ENCODE measurements around the gene ALOX15. TPM values are rescaled to one million over a fixed set of nuclear protein-coding genes. Genes with fewer than 3 reads are reported as not detected.
"Not testable (repeated sequence)": the region's sequence is repeated elsewhere in the genome, so short reads cannot be mapped to it uniquely, and the experiment has no call there.

ALOX15 gene
- polyA plus RNA-seq, 4 donors, result 0.17 to 1.1 (median 0.38) TPM

DNA sequence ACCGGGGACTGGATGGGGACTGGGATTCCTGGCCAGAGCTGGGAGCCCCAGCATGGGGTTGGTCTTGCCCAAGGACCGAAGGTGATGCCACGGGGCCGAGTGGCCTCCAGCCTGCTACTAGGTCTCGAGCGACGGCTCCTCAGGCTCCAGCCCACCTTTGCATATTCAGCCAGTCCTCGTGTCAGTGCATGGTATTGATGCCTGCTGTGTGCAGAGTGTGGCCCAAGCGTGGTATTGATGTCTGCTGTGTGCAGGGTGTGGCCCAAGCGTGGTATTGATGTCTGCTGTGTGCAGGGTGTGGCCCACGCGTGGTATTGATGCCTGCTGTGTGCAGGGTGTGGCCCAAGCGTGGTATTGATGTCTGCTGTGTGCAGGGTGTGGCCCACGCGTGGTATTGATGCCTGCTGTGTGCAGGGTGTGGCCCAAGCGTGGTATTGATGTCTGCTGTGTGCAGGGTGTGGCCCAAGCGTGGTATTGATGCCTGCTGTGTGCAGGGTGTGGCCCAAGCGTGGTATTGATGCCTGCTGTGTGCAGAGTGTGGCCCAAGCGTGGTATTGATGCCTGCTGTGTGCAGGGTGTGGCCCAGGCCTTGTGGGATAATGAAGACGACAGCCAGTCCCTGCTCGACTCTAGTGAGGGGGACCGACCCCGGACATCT lies 45.7 kb downstream of the ALOX15 start:
- not testable (repeated sequence) for DNase-seq (ENCODE audit: low read depth in 4 of 4, low spot score in 3 of 4)

DNA sequence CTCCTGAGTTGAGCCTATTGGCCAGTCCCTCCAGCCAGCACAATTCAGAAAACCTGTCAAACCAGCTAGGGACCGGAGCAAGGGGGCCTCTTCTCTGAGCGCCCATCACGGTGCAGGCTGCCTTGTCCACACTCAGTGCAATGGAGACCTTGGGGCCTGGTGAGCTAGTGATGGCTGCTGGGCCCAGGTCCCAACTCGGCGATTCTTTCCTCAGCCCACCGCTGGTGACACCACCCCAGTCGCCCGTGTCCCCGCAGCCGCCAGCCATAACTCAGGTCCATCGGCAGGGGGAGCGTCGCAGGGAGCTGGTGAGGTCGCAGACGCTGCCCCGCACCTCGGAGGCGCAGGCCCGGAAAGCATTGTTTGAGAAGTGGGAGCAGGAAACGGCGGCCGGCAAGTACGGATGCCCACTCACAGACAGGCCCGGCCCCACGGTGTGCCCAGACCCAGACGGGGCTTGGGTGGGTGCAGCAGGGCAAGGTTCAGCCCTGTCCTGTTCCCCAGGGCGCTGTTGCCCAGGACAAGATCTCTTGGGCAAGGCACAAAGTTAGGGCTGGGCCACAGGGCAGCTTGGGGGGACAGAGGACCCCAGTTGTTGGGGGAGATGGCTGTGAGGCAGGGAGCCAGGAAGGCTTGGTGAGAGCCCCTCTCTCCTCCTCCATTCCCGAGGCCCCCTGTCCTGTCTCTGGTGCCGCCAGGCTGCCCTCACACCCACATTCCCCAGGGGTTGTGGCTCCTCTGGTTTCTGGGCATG lies 46.4 kb downstream of the ALOX15 start:
- no peak for DNase-seq (ENCODE audit: low read depth in 4 of 4, low spot score in 3 of 4)

GRCh38 chr17:4594406-4594805 lies 47.1 kb downstream of the ALOX15 start:
- DNase-seq (ENCODE audit: low read depth in 4 of 4, low spot score in 3 of 4), result no peak

- no peak for DNase-seq (ENCODE audit: low read depth in 4 of 4, low spot score in 3 of 4)
Observed at GRCh38 chr17:4593021-4593421, 48.5 kb downstream of the ALOX15 start.

- DNase-seq (ENCODE audit: low read depth in 4 of 4, low spot score in 3 of 4), result no peak
Observed at GRCh38 chr17:4592240-4593005, 49.1 kb downstream of the ALOX15 start.

DNA sequence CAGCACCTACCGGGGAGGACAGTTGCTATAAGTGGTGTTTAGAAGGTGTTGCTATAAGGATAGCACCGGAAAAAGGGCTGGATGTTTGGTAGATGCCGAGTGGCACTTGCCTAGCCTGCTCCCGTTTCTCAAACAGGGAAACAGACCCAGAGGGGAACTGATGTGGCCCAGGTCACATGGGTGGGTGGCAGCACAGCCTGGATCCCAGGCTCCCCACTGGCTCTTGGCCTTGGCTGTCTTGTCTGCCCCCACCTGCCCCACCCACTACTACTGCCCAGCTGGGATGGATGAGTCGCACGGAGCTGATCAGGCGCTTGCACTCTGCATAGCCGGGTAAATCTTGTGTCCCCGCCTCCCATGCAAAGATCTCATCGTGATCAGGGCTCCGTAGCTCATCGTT lies 49.9 kb downstream of the ALOX15 start:
- DNase-seq (ENCODE audit: low read depth in 4 of 4, low spot score in 3 of 4), result no peak

- no peak for DNase-seq (ENCODE audit: low read depth in 4 of 4, low spot score in 3 of 4)
Observed at GRCh38 chr17:4590981-4591453, 50.5 kb downstream of the ALOX15 start.

DNA sequence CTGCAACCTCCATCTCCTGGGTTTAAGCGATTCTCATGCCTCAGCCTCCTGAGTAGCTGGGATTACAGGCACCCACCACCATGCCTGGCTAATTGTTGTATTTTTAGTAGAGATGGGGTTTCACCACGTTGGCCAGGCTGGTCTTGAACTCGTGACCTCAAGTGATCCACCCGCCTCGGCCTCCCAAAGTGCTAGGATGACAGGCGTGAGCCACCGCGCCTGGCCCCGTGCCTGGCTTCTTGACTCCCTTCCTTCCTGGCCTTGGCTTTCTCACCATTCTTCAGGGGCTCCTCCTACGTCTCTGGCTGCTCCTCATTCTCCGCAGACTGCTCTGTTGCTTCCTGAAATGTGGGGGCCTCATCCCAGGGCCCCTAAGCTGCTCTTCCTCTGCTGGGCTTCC lies 51.4 kb downstream of the ALOX15 start:
- not testable (repeated sequence) for DNase-seq (ENCODE audit: low read depth in 4 of 4, low spot score in 3 of 4)

- no peak for DNase-seq (ENCODE audit: low read depth in 4 of 4, low spot score in 3 of 4)
Observed at GRCh38 chr17:4588898-4589625, 52.4 kb downstream of the ALOX15 start.

- no peak for DNase-seq (ENCODE audit: low read depth in 4 of 4, low spot score in 3 of 4)
Observed at GRCh38 chr17:4588391-4588790, 53.1 kb downstream of the ALOX15 start.

DNA sequence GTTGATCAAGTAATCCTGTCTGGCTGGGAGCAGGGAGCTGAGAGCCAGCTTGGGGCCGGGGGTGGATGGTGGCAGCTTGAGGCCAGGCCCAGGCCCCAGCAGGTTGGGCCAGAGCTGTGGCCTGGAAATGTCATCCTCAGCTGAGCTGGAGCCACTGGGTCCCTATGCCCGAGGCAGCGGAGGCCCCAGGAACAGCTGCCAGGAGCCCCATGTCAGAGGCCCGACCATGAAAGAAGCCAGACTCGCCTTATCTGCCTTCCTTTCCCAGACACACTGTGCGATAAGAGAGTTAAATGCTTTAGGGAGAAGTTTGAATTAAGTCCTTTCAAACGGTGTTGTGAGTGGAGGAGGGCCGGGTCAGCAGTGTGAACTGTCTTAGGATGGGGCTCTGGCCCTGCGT lies 53.7 kb downstream of the ALOX15 start:
- no peak for DNase-seq (ENCODE audit: low read depth in 4 of 4, low spot score in 3 of 4)

DNA sequence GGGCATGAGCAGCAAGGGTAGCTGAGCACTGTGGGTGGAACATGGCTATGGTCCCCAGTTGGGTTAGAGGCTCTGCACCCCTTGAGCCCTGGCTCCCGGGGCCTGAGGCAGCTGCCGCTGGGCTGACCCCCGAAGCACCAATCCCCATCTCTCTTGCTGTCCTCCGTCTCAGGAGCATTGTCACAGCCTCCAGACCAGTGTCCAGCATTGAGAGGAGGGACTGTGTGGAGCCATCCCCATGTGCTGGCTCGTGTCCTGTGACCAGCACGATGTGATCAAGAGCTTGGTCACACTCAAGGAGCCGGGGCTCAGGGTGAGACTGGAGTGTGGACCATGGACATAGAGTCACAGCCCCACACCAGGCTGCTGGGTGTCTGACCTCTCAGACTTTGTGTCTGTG lies 54.3 kb downstream of the ALOX15 start:
- no peak for DNase-seq (ENCODE audit: low read depth in 4 of 4, low spot score in 3 of 4)

GRCh38 chr17:4586043-4586442 lies 55.4 kb downstream of the ALOX15 start:
- no peak for DNase-seq (ENCODE audit: low read depth in 4 of 4, low spot score in 3 of 4)

GRCh38 chr17:4585638-4585994 lies 55.9 kb downstream of the ALOX15 start:
- no peak for DNase-seq (ENCODE audit: low read depth in 4 of 4, low spot score in 3 of 4)

- DNase-seq (ENCODE audit: low read depth in 4 of 4, low spot score in 3 of 4), result no peak
Observed at GRCh38 chr17:4584917-4585637, 56.4 kb downstream of the ALOX15 start.

GRCh38 chr17:4584101-4584916 lies 57.2 kb downstream of the ALOX15 start, which contains the start of gene SMTNL2:
TSS of gene SMTNL2 (plus strand) at chr17:4584529. CDS start at chr17:4584606, 77 bp downstream.
- DNase-seq (ENCODE audit: low read depth in 4 of 4, low spot score in 3 of 4), result peak in 1 of 4 donors; percentile 74

DNA sequence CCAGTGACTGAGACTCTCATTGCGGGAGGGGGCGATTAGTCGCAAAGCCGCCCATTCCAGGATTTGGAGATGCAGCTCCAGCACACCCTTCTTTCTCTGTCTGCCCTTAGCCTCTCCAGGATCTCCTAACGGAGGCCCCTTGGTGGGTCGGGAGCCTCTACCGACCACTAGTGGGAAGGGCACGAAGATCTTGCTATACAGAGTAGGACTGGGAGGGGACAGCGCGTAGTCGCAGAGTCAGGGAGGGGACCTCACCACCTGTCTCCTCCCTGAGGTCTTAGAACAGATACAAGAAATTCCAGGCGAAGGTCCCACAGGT lies 57.7 kb downstream of the ALOX15 start:
- DNase-seq (ENCODE audit: low read depth in 4 of 4, low spot score in 3 of 4), result no peak

- DNase-seq (ENCODE audit: low read depth in 4 of 4, low spot score in 3 of 4), result no peak
Observed at GRCh38 chr17:4583206-4583605, 58.3 kb downstream of the ALOX15 start.

DNA sequence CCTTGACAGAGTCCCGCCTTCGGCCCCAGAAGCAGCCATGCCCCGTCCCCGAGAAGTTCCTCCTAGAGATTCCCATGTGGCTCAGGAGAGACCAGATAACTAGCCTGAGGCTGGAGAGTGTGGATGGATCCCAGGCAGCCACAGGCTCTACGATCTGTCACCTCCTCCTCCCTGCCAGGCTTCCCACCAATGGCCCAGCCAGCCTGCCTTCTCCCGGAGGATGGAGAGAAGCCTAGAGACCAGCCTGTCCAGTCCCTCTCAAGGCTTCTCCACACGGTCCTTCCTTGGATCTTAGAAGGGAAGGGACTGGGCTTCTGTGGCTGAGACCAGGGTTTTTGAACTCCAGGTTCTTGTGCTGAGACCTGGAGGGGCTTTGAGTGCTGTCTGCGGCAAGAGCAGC lies 58.8 kb downstream of the ALOX15 start:
- no peak for DNase-seq (ENCODE audit: low read depth in 4 of 4, low spot score in 3 of 4)

Measured in right renal pelvis (tissue), 4 donors.